ENCODE data around the gene VEZF1.

DNA sequence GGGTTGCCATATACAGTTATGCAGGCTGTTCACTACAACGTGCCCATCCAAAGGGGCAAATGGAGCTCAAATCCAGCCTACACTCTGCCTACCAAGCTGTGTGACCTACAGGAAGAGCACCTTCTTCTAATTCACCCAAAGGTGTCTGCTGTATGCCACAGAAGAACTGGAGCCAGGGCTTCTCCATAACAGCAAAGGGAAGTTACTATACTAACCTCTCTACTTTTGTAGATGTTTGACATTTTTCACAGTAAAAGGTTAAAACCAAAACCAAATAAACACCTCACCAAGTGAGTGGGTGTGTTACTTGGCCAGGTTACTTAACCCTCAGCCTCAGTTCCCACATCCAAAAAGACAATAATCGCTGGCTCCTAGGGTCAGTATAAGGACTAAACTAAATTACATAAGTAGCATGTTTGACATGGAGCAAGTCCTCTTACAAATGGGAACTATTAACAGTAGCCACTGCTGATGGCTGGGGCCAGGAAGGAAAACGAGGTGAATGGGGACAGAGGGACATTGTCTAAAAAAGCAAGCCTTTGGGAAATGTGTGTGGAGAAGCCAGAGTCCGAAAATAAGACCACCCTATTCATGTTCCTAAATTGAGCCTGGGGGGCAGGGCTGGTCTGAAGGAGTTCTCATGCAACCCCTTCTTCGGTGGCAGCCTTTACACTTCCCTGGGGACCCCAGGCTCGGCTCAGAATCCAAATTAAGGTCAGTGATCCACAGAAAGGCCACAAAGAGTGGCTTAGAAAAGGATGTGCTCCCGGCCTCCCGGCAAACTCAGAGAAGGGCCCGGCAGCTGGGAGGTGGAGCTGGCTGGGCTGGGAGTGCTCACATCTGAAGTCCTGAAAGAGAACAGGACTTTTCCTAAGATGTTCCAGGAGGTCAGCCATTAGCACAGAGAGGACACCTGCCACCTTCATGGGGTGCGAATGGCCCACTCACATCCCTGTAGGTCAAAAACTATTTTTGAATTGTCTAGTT, 46.4 kb downstream of the VEZF1 start:
- no peak for TF ChIP-seq CTCF (conservative IDR thresholded peaks at IDR 0.05; ENCODE audit: low read depth, low read length)
- TF ChIP-seq EZH2 (IDR thresholded peaks at IDR 0.05; ENCODE audit: borderline replicate concordance, low read depth, low read length, poor library complexity, severe bottlenecking): no peak

All from A673 (cell line).